ENCODE results near the gene FBXO2.
A peak's percentile ranks its signal among the peaks of the same experiment; 100 is the strongest.

The FBXO2 gene

DNA sequence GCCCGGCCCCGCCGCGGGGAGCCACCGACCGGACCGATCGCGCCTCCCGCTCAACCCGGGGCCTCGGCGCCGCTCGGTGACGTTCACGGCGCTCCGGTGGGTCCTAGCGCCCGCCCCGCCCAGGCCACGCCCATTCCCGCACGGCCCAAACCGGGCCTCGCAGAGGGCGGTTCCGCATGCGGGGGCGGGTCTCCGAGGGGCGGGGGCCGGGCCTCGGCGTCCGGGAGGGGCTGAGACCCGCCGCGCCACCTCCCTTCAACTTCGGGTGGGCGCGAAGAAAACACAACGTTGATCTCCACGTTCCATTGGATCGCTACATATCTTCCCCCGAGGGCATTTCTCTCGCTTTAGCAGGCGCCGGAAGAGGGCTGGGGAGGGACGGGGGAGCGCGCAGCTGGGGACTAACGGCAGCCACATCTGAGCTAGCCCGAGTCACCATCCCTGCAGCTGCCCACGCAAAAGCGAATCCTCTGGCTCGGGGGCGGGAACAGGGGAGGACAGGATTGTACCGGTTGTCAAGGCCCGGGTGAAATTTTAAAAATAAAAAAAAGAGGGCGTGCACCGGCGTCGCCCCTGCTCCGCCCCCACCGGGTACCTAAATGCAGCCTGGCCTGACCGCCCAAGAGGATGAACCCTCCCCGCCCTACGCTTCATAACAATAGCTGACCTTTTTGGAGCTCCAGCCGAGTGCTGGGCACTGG is 27.0 kb upstream of the FBXO2 start, which contains the start of gene MAD2L2:
MAD2L2 (minus strand) TSS at position 78 of the 701 bp plus-strand sequence. CDS start 547 bp downstream, outside the sequence.
- peak; percentile 91 for DNase-seq

DNA sequence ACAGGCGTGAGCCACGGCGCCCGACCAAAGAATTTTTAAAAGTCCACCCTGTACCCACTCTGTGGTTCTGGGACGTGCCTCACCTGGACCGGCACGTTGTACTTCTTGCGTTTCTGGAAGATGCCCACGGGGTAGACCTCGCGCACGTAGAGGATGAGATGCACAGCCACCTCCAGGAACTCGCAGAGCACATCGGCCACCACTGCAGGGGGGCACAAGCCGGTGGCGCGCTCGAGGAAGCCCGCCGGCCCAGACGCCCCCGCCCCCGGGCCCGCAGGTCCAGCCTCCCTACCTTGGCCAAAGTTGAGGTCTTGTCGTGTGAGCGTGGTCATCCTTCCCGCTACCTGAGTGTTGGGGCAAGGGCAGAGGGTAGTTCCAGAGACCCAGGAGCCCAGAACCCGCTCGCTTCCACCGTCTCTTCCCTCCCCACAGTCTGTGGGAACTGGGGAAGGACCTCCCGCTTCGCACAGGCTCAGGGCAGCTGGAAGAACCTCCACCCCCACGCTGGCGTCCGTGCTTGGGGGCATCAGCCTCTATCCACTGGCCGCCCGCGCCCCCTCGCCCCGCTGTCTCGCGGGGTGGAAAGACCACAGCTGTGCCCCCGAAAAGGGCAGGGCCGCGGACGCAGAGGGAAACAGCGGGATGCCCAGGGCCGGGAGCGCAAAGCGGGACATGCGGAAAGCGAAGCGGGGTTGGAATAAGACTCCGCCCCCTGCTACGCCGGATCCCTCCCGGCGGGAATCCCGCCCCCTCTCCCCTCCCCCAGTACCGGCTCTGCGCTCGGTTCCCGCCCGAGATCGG is 26.2 kb upstream of the FBXO2 start:
- no peak for DNase-seq

DNA sequence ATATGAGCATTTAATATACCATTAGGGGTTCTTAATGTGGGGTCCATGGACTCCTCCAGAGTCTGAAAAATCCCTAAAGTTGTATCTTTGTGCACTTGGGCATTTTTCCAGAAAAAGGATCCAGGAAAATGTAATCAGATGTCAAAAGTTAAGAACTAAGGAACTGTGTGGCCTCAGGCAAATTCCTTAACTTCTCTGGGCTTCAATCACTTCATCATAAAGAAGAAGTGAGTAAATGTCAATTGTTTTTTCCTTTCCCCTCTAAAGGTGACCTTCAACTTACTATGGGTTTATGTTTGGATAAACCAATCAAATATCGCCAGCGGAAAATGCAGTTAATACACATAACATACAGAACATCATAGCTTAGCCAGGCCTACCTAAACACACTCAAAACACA is 24.2 kb upstream of the FBXO2 start:
- DNase-seq = no peak

DNA sequence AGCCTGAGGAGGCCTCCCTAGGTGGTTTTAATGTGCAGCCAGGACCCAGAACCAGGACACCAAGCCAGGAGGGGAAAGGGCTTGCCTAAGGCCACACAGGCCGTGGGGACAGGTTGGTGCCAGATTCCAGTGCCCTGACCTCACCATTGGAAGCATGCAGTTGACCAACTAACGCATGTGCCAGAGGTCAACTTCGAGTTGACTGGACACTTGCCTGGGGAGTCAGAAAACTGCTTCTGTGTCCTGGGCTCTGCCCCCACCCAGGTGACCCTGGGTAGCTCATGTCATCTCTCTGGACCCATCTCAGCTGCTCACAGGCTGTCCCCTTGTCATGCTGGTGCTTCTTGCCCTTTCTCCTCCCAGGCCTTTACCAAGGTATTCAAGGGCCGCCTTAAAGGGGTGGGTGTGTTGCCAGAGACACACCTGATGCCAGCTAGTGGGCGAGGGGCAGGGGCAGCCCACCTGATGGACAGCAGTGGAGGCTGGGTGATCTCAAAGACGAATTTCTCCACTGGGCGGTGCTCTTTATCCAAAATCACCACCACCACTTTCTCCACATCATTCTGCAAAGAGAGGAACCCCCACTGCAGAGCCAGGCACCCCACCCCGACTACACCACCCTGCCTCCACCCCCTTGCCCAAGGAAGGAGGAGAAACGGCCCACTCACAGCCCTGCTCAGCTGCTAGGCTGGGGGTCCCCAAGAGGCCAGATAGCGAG is 22.3 kb upstream of the FBXO2 start:
- DNase-seq = no peak

DNA sequence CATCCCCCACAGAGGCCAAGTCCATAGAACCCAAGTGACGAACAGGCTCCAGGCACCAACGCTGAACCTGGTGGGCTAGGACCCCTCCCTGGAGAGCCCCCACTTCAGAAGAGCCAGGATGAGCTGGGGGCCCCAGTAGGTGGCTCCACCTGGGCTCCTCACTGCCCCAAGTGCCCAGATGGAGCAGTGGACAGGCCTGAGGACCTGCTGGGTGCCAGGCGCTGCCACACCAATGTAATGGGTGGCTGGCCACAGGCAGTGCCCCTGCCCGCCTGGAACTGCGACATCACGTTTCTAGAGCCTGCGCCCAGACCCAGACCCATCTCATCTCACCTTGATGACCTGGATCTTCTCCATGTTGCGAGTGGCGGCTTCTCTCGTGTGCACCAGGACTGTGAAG is 21.1 kb upstream of the FBXO2 start:
- no peak for DNase-seq

DNA sequence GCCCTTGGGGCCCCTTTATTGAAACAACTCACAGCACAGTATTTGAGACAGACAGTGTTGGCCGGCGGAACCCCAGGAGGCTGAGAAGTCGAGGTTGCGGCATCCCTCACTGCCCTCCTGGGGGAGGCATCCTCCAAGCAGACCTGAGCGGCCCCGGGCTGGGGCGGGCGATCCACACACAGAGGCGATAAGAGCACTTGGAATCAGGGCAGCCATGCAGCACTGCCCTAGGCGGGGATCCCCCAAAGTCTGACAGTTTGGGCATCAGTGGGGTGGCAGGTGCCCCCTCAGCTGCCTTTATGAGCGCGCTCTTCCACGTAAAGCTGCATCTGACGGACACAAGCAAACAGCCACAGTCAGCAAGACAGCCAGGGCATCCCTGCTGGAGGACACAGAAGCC is 20.3 kb upstream of the FBXO2 start:
- DNase-seq = no peak

DNA sequence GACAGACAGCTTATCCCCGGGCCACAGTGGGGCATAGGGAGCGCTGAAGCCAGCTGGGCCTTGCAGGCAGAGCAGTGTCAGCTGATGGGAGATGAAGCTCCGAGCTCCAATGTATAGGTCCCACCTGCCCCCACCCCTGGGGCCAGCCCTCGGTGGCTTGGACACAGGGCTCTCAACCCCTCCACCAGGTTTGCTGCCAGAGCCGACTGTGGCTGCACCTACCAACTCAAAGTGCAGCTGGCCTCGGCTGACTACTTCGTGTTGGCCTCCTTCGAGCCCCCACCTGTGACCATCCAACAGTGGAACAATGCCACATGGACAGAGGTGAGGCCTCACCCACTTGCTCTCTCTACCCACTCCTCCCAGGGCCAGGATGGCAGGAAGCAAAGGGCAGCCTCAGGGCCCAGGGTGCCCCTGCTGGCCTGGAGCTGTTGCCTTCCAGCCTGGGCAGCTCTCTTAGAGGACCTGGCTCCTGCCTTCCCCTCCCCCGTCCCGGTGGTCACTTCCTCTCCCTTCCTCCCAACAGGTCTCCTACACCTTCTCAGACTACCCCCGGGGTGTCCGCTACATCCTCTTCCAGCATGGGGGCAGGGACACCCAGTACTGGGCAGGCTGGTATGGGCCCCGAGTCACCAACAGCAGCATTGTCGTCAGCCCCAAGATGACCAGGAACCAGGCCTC is 19.0 kb upstream of the FBXO2 start:
- no peak for DNase-seq

DNA sequence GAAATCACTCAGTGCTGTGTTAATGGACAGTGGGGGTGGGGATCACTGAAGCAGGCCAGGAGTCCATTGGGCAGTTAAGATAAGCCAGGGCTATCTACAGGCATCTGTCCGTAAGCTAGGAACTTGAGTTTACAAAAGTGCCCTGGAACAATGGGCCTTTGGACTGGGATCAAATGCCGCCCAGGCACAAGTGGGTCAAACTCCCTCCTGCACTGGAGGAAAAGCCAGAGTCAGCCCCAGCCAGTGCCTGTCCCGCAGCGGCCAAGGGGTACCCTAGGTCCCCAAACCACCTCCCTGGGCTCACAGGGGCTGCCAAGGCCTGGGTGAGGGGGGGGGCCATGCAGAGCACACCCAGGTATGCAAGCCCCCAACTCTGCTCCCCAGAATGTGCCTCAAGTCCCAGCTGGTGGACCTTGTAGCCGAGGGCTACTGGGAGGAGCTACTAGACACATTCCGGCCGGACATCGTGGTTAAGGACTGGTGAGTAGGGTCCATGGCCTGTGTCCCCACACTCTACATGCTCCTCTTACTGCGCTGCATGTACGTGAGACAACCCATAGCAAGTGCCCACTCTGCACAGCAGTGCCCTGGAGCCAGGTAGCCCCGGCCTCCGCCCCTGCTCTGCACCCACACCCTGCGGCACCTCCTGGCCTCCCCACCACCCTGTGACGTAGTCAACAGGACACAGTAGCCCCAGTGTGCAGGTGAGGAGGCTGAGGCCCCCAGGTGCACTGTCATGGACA is 17.5 kb upstream of the FBXO2 start:
- DNase-seq = no peak

DNA sequence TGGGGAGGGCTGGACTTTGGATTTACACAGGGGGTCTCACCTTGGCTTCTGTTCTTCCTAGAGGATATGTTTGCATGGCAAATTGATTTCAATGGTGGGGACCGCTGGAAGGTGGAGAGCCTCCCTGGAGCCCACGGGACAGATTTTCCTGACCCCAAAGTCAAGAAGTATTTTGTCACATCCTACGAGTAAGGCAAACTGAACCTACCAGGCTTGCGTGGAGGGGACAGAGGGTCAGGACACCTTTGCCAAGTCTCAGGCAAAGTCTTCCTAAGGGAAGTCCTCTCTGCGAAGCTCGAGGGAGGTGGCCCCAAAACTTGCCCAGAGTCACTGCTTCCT is 16.9 kb upstream of the FBXO2 start:
- DNase-seq = no peak

DNA sequence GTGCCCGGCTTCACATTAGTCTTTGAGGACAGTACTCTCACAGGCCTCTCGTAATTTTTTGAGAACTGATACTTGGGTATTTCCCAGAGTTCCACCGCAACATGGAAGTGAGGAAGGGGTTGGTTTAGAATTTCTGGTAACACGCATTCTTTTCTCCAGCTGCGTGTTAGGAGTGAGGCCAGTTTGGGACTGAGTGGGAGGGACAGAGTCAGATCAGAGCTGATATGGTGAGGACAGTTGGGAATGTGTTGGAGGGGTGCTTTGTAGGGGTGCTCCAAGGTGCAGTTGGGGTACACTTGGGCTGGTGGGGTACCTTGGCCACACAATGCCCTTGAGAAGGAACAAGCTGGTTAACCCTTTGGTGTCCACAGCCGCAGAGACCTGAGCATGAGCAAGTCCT is 16.5 kb upstream of the FBXO2 start:
- DNase-seq = no peak

DNA sequence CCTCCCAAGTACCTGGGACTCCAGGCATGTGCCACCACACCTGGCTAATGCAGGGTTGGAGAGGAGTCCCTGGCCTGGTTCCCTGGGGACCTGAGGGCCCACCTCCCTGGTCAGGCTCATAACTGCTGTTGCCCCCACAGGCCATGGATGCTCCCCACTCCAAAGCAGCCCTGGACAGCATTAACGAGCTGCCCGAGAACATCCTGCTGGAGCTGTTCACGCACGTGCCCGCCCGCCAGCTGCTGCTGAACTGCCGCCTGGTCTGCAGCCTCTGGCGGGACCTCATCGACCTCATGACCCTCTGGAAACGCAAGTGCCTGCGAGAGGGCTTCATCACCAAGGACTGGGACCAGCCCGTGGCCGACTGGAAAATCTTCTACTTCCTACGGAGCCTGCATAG is 14.3 kb upstream of the FBXO2 start:
- no peak for DNase-seq

DNA sequence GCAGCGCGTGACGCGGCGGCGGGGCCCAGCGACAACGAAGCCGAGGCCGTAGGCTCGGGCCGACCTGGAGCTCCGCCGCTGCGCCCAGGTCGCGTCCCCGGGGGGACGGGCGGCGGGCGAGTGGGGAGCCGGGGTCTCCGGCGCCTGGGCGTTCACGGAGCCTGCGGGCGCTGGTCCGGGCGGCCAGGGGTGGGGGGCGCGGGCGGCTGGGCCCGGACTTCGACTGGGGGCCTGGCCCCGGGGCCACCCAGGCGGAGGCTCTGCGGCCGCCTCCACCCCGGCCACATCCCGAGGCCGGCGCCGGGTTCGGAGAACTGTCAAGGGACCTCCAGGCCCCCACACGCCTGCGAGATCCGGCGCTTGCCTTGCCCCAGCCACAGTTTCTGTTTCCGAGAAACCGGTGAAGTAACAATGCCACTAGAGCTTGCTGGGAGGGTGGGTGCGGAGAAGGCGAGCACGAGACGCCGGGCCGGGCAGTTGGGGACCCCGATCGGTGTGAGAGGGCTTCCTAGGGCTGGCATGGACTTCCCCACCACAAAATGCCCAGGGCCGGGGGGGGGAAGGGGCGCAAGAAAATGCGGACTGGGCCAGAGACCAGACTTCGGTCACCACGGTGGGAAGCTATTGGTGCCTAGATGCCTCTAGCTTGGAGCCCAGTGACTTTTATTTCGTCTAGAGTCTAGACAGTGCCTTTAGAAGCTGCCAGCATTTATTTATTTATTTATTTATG is 10.3 kb upstream of the FBXO2 start:
- no peak for DNase-seq

DNA sequence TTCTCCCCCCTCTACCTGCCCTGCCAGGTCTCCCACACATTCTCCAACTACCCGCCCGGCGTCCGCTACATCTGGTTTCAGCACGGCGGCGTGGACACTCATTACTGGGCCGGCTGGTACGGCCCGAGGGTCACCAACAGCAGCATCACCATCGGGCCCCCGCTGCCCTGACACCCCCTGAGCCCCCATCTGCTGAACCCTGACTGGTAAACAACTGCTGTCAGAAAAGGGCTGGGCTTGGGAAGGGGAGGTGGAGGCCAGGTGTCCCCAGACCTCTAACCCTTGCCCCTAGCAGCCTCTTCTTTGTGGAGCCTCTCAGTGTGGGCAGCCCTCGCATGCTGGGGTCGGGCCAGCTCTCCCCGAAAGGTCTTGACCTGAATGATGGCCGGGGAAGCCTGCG is 6.9 kb upstream of the FBXO2 start:
- DNase-seq = no peak

DNA sequence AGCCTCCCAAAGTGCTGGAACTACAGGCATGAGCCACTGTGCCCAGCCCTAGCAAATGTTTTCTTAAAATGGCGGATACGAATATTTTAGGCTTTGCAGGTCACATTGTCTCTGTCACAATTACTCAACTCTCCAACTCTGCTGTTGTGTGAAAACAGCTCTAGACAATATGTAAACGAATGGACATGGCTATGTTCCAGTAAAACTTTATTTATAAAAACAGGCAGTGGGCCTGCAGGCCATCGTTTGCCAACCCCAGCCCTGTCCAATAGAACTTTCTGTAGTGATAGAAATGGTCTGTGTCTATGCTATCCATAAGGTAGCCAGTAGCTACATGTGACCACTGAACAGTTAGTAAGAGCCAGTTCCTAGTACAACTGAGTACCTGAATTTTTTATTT is 5.5 kb upstream of the FBXO2 start:
- no peak for DNase-seq

DNA sequence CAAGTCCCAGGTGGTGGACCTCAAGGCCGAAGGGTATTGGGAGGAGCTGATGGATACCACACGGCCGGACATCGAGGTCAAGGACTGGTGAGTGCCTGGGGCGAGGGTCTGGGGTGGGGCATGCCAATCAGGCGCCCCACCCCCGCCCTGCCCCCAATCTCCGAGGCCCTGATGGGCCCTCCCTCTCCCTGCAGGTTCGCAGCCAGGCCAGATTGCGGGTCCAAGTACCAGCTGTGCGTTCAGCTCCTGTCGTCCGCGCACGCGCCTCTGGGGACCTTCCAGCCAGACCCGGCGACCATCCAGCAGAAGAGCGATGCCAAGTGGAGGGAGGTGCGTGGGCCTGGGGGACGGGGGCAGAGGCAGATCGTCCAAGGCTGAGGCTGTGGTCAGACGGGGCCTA is 4.3 kb upstream of the FBXO2 start:
- no peak for DNase-seq

DNA sequence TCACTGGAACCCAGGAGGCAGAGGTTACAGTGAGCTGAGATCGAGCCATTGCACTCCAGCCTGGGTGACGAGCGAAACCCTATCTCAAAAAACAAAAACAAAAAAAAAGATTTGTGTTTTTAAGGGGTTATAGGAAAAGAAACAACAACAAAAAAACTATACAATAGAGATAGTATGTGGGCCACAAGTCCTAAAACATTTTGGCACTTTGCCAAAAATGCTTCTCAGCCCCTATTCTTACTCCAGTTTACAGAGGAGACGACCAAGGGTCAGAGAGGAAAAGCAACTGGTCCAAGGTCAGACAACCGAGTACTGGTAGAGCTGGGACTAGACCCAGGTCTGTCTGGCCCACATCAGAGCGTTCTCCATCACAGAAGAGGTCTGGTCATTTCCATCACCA is 3.4 kb upstream of the FBXO2 start:
- DNase-seq = no peak

DNA sequence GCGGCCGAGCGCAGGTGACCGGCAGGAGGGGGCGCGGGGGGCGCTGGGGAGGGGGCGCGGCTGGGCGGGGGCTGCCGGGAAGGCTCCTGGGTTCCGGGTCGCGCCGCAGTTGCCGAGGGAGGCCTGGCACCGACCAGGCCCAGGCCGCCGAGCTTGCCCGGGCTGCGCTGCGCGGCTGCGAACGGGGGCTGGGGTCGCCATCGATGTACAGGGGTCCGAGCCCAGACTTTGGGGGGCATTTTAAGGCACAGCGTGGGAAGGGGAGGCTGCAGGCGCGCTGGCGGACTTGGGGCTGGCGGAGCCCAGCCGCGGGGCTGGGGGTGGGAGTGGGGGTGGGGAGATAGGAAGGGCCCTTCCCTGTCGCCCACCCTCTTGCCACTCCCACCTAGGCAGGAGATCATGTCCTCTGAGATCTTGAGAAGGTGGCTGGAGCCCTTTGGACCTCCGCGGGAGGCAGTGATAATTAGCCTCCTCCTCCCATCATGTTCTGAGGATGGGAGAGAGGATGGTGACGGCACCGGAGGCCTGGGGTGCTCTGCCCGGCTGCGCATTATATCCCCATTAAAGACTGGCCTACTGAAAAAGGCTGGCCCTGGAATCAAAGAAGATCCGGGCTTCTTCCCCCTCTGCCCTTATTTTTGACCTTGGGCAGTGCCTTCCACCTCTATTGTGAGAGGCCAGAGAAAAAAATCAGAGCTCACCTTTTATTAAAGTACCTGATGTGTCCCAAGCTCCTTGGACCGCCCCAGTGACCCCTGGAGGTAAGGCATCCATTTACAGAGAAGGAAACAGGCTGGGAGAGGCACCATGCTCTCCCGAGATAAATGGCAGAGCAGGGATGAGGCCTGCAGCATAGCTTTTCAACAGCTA is 945 bp upstream of the FBXO2 start:
- no peak for DNase-seq

DNA sequence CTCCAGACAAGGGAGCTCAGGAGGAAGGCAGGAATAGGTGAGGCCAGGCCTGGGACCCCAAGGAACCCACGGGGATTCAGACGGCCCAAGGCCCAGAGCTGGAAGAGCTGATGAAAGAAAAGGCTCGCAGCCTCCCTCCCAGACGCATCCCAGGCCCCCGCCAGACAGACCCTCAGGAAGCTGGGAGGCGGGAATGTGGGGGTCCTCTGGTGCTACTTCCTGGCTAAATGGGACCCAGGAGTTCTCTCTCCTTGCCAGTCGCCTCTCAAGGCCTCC is 430 bp downstream of the FBXO2 start:
- DNase-seq = no peak

DNA sequence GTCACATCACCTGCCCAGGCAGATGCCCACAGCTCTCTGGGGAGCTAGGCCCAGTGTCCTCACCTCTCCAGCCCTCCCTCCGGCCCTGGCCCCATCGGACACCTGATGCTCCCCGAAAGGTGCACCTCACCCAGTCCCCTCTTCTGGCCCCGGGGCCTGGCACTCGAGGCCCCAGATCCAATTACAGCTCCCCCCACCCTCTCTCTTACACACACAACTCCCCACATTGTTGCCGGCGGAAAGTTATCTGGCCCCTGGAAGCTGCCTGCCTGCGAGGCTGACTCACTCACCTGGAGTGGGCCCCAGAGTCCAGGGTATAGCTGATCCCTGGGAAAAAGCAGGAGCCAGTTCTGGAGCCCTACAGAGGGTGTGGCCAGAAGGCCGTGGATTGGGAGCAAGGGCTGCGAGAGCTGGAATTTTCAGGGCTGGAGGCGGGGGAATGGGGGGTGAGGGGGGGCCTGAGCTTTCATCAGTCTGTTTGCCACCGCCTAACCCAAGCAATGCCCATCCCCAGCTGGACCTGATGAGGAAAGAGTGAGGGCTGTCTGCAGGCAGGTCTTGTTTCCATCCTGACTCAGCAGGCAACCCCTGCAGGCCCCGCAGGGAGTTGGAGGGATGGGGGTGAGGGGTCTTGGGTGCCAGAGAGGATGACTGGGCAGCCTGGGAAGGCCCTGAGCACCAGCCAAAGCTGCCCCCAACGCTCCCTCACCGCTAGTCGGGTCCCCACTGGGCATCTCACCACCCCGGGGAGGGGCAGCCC is 948 bp downstream of the FBXO2 start:
- DNase-seq = no peak

DNA sequence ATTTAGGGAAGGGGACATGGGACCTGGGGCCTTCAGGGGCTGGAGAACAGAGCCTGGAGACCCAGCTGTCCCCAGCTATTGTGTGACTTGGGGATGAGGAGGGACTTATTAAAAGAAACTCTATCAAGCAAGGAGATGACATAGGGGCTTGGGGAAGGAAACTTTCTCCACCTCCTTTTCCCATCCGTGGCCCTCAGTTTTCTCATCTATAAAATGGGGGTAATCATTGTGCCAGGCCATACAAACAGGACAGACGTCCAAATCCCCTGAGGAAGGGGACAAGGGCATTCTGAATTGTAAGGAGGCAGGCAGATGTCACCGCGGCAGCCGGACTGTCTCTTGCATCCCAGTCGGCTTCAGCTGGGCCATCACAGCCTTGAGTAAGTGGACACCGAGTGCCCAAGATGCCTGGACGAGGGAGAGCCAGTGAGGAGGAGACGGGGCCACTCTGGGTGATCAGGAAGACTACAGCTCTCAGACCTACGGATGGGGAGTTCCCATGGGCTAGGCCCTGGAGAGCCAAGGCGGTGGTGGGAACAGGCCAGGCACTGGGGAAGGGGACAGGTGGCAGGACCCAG is 1.9 kb downstream of the FBXO2 start:
- DNase-seq = no peak

Measured in NCI-H1105 (cell line).